Measurements from ENCODE around the gene CTNNA1.

DNA sequence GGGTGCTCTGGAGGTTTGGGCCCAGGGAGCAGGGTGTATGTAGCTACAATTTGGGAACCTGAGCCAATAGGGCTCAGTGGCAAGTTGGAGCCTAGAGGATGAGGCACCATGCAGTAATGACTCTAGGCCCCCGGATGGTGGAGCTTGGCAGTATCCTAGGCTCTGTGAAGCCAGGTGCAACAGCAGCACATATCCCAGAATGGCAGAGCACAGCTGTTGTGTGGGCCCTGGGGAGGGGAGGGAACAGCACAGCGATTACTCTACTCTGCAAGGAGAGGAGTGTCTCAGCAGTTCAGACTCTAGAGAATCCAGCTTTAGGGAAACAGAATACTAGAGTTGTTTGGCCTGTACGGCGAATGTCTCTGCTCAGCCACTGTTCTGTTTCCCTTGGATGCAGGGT is 65.9 kb downstream of the CTNNA1 start:
- TF ChIP-seq POLR2A (IDR thresholded peaks at IDR 0.05): no peak
- TF ChIP-seq, protein P1, sequence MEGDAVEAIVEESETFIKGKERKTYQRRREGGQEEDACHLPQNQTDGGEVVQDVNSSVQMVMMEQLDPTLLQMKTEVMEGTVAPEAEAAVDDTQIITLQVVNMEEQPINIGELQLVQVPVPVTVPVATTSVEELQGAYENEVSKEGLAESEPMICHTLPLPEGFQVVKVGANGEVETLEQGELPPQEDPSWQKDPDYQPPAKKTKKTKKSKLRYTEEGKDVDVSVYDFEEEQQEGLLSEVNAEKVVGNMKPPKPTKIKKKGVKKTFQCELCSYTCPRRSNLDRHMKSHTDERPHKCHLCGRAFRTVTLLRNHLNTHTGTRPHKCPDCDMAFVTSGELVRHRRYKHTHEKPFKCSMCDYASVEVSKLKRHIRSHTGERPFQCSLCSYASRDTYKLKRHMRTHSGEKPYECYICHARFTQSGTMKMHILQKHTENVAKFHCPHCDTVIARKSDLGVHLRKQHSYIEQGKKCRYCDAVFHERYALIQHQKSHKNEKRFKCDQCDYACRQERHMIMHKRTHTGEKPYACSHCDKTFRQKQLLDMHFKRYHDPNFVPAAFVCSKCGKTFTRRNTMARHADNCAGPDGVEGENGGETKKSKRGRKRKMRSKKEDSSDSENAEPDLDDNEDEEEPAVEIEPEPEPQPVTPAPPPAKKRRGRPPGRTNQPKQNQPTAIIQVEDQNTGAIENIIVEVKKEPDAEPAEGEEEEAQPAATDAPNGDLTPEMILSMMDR (IDR thresholded peaks at IDR 0.05): no peak
